K562 (cell line): Measurements from ENCODE around the gene TLCD1. TPM values are rescaled to one million over a fixed set of nuclear protein-coding genes. Genes with fewer than 3 reads are reported as not detected.
A peak's percentile ranks its signal among the peaks of the same experiment; 100 is the strongest.

ENCODE experiments used
- ARID2 ChIP-seq: fragments of 450-650 bp; IDR thresholded peaks from 2 replicates; pipeline ENCODE4 v1.6.1; 2017; ENCODE audit warnings: antibody characterized with exemption, mild to moderate bottlenecking
- MAFF ChIP-seq: IDR thresholded peaks from 2 replicates; pipeline ENCODE4 v1.6.1; 2012; ENCODE audit warnings: low read length, improper control_type of control experiment
- ZNF354B ChIP-seq: fragments of 250-450 bp; sonication (Bioruptor Pico); IDR thresholded peaks from 2 replicates; pipeline ENCODE4 v1.4.0; 2020
- polyA plus RNA-seq, 8 experiments: library from polyadenylated mRNA; depleted of rRNA in 4 of 8; stranded (reverse) in 5 of 8; unstranded in 3 of 8; fragments of >200 nt; fragmentation: Nextera tagmentation in 2 of 8; fragmentation: Illumina TruSeq in 1 of 8; extraction: Ambion mirVana in 2 of 8; extraction: Trizol in 1 of 8; gene quantifications; 2 replicates each; pipeline versions ENCODE4 v1.2.1 to v1.2.3, GENCODE V29; 2011 to 2014; ENCODE audit warnings: inconsistent platforms in 1 of 8, missing spikeins in 1 of 8
- total RNA-seq, 7 experiments: library from RNA; depleted of rRNA in 6 of 7; stranded (reverse); fragments of >200 nt in 6 of 7; fragmentation: Illumina TruSeq in 2 of 7; extraction: Trizol in 2 of 7; gene quantifications; 2 replicates each; pipeline versions ENCODE4 v1.2.1 to v1.2.3, GENCODE V29; 2011 to 2021; ENCODE audit warnings: low replicate concordance in 1 of 7
- TF ChIP-seq, protein P1 (sequence below): sonication (generic); formaldehyde crosslinking; IDR thresholded peaks from 2 replicates; pipeline ENCODE4 v1.8.0; 2022; ENCODE audit warnings: missing genetic modification reagents, mild to moderate bottlenecking, borderline replicate concordance
- TF ChIP-seq, protein P2 (sequence below), 3 experiments: IDR thresholded peaks in 2 of 3; conservative IDR thresholded peaks in 1 of 3; 2 replicates each; pipeline ENCODE4 v1.5.1; 2011 to 2012; ENCODE audit warnings: low read length in 3 of 3, mild to moderate bottlenecking in 3 of 3, control low read depth in 2 of 3, improper control_type of control experiment in 1 of 3, inconsistent platforms in 1 of 3, low read depth in 1 of 3, mixed read lengths in 1 of 3, moderate library complexity in 1 of 3; ENCODE audit not compliant: insufficient read depth in 2 of 3
- TF ChIP-seq, protein P3 (sequence below): fragments of 450-650 bp; IDR thresholded peaks from 2 replicates; pipeline ENCODE4 v1.6.1; 2016; ENCODE audit warnings: low read depth
- TF ChIP-seq, protein P4 (sequence below): fragments of 250-450 bp; sonication (Bioruptor Pico); IDR thresholded peaks from 2 replicates; pipeline ENCODE4 v1.5.0; 2021; ENCODE audit warnings: mild to moderate bottlenecking, moderate library complexity

TLCD1 gene
- total and polyA plus RNA-seq, 9 of the 15 experiments (the other 6 are each of a cell fraction or from before 2014, with no cell fraction given): 6.8 to 37.7 (median 21.7) TPM

DNA sequence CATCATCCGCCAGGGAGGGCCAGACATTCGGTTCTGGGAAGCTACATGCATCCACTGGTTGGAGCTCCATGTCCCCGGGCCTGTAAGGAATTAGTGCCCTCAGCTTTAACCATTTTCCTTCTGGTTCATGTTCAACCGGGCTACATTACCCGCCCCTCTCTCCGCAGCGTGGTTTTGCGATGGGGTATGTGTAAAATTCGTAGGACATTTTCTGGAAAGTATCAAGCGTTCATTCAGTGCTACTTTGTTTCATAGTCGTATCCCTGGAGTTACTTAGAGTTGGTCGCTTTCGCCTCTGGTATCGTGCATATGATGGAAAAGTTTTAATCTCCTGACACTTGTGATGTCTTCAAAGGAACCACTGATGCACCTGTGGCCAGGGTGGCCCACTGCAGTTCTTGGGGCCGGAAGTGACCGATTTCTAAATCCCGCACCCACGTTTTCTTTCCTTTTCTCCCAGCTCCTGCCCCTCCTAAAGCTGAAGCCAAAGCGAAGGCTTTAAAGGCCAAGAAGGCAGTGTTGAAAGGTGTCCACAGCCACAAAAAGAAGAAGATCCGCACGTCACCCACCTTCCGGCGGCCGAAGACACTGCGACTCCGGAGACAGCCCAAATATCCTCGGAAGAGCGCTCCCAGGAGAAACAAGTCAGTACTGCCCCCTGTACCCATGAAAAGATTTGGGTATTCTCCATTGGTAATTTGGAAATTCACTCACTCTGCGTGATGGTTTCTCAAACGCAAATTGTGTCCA, 5.6 kb downstream of the TLCD1 start (continued):
- TF ChIP-seq, protein P1, sequence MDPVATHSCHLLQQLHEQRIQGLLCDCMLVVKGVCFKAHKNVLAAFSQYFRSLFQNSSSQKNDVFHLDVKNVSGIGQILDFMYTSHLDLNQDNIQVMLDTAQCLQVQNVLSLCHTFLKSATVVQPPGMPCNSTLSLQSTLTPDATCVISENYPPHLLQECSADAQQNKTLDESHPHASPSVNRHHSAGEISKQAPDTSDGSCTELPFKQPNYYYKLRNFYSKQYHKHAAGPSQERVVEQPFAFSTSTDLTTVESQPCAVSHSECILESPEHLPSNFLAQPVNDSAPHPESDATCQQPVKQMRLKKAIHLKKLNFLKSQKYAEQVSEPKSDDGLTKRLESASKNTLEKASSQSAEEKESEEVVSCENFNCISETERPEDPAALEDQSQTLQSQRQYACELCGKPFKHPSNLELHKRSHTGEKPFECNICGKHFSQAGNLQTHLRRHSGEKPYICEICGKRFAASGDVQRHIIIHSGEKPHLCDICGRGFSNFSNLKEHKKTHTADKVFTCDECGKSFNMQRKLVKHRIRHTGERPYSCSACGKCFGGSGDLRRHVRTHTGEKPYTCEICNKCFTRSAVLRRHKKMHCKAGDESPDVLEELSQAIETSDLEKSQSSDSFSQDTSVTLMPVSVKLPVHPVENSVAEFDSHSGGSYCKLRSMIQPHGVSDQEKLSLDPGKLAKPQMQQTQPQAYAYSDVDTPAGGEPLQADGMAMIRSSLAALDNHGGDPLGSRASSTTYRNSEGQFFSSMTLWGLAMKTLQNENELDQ (CRISPR knock-in tag): no peak
- TF ChIP-seq MAFF (no peak), ARID2 (no peak), ZNF354B (CRISPR knock-in tag) (no peak)
- TF ChIP-seq, protein P2, sequence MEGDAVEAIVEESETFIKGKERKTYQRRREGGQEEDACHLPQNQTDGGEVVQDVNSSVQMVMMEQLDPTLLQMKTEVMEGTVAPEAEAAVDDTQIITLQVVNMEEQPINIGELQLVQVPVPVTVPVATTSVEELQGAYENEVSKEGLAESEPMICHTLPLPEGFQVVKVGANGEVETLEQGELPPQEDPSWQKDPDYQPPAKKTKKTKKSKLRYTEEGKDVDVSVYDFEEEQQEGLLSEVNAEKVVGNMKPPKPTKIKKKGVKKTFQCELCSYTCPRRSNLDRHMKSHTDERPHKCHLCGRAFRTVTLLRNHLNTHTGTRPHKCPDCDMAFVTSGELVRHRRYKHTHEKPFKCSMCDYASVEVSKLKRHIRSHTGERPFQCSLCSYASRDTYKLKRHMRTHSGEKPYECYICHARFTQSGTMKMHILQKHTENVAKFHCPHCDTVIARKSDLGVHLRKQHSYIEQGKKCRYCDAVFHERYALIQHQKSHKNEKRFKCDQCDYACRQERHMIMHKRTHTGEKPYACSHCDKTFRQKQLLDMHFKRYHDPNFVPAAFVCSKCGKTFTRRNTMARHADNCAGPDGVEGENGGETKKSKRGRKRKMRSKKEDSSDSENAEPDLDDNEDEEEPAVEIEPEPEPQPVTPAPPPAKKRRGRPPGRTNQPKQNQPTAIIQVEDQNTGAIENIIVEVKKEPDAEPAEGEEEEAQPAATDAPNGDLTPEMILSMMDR (IDR thresholded peaks at IDR 0.05 in 2 of 3, conservative IDR thresholded peaks at IDR 0.05 in 1 of 3; ENCODE audit: insufficient read depth in 2 of 3, low read depth in 1 of 3, low read length in 3 of 3): peak; percentile 45 to 53 (median 49)
- TF ChIP-seq, protein P3, sequence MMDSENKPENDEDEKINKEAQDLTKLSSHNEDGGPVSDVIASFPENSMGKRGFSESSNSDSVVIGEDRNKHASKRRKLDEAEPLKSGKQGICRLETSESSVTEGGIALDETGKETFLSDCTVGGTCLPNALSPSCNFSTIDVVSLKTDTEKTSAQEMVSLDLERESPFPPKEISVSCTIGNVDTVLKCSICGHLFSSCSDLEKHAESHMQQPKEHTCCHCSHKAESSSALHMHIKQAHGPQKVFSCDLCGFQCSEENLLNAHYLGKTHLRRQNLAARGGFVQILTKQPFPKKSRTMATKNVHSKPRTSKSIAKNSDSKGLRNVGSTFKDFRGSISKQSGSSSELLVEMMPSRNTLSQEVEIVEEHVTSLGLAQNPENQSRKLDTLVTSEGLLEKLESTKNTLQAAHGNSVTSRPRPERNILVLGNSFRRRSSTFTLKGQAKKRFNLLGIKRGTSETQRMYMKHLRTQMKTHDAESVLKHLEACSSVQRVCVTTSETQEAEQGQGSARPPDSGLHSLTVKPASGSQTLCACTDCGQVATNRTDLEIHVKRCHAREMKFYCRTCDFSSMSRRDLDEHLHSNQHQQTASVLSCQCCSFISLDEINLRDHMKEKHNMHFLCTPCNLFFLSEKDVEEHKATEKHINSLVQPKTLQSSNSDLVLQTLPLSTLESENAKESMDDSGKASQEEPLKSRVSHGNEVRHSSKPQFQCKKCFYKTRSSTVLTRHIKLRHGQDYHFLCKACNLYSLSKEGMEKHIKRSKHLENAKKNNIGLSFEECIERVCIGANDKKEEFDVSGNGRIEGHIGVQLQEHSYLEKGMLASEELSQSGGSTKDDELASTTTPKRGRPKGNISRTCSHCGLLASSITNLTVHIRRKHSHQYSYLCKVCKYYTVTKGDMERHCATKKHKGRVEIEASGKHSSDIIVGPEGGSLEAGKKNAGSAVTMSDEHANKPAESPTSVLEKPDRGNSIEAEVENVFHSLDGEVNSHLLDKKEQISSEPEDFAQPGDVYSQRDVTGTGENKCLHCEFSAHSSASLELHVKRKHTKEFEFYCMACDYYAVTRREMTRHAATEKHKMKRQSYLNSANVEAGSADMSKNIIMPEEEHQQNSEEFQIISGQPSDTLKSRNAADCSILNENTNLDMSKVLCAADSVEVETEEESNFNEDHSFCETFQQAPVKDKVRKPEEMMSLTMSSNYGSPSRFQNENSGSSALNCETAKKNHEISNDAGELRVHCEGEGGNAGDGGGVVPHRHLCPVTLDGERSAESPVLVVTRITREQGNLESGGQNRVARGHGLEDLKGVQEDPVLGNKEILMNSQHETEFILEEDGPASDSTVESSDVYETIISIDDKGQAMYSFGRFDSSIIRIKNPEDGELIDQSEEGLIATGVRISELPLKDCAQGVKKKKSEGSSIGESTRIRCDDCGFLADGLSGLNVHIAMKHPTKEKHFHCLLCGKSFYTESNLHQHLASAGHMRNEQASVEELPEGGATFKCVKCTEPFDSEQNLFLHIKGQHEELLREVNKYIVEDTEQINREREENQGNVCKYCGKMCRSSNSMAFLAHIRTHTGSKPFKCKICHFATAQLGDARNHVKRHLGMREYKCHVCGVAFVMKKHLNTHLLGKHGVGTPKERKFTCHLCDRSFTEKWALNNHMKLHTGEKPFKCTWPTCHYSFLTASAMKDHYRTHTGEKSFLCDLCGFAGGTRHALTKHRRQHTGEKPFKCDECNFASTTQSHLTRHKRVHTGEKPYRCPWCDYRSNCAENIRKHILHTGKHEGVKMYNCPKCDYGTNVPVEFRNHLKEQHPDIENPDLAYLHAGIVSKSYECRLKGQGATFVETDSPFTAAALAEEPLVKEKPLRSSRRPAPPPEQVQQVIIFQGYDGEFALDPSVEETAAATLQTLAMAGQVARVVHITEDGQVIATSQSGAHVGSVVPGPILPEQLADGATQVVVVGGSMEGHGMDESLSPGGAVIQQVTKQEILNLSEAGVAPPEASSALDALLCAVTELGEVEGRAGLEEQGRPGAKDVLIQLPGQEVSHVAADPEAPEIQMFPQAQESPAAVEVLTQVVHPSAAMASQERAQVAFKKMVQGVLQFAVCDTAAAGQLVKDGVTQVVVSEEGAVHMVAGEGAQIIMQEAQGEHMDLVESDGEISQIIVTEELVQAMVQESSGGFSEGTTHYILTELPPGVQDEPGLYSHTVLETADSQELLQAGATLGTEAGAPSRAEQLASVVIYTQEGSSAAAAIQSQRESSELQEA: no peak
- TF ChIP-seq, protein P4, sequence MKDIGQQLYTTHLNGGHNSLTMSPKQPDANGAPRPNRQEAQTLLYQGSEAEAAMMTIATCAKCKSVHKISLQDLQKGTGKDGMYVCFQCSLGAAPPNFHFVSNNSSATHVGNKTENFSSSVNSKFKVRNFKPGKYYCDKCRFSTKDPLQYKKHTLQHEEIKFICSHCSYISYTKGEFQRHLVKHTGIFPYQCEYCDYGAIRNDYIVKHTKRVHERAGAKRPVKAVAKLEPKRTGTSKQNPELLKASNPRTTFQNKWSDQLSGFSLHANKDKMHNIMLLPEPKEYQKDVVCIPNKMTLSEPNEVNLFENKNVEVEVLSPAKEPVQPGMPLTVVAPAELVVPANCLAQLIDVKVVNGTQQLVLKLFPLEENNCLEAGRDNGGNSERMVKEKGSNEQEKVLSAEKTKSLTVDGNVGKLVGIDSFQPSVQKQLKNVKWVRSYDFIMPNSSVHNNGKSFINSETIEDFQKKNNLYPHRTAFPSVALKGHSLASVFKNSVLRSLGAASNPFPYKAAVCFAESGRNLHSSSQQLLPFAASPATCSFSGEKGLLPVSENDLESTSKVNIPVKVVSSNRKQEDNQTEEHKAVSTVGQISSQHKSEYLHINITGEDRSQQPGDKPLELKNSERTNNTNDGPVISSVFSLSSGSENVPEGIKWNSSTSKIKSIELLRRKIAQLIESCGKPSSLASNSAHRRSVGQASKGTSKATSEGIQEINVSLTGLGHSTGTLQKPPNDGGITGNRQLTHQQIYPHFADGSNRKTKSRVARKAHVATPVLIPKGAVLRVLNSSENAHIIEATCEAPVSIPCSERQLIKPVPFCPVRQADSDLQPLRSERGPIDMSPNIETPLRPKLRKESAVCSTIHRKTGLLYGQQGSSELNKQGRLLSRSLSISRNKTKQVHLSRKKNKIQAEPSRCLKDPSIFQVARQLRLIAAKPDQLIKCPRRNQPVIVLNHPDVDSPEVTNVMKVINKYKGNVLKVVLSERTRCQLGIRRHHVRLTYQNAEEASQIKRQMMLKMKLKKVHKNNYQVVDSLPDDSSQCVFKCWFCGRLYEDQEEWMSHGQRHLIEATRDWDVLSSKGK (CRISPR knock-in tag): no peak
